HPDE6-E6E7 (cell line): Measurements from ENCODE around the gene CHMP1B.
"Not testable (repeated sequence)": the region's sequence is repeated elsewhere in the genome, so short reads cannot be mapped to it uniquely, and the experiment has no call there.

Experiments used
- DNase-seq: peaks from one replicate; pipeline ENCODE4 v3.0.0; 2011; ENCODE audit warnings: missing footprints; ENCODE audit errors: extremely low spot score

The CHMP1B gene

DNA sequence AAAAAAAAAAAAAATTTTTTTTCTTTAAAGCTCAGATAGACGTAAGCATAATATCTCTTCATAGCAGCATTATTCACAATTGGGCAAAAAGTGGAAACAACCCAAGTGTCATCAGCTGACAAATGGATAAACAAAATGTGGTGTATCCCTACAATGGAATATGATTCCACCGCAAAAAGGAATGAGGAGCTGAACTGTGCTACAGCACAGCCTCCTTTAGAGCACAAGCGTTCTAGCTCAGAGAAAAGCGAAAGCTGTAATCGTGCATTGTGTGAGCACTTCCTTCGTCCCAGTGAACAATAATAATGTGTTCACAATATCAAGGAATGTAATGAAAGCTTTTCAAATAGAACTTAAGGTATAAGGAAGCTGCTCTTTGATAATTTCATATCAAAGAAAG, 11.7 kb upstream of the CHMP1B start:
- no peak for DNase-seq

- DNase-seq: no peak
Observed at GRCh38 chr18:11840493-11840892, 10.7 kb upstream of the CHMP1B start.

GRCh38 chr18:11842562-11842961, 8.7 kb upstream of the CHMP1B start:
- DNase-seq: no peak

DNA sequence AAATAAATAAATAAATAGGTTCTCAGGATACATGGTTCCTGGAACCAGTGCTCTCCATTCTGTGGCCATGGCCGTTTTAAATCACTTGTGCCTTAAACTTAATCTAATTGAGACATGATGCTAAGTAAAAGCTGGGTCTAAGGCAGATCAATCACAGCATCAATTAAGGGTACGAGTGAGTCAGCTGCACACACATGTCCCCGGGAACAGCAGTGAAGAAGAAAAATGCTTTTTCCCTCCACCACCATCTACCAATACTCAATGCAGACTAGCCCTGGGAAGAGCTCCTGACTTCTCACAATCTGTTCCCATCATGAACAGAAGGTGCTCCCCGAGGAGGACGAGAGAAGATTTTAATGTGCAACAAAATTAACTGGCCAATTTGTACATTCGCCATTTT, 6.8 kb upstream of the CHMP1B start:
- DNase-seq: no peak

- DNase-seq: no peak
Observed at GRCh38 chr18:11845654-11846053, 5.6 kb upstream of the CHMP1B start.

- no peak for DNase-seq
Observed at GRCh38 chr18:11847811-11848210, 3.4 kb upstream of the CHMP1B start.

DNA sequence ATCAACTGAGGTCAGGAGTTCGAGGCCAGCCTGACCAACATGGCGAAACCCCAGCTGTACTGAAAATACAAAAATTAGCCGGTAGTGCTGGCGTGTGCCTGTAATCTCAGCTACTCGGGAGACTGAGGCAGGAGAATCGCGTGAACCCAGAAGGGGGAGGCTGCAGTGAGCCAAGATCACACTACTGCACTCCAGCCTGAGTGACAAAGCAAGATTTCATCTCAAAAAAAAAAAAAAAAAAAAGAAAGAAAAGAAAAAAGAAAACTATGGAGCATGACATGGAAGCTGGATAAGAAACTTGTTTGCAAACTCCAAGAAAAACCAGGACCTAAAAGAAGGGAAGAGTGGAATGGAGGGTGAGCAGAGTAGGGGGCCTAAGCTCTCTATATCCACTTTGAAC, 1.9 kb upstream of the CHMP1B start:
- DNase-seq: no peak

DNA sequence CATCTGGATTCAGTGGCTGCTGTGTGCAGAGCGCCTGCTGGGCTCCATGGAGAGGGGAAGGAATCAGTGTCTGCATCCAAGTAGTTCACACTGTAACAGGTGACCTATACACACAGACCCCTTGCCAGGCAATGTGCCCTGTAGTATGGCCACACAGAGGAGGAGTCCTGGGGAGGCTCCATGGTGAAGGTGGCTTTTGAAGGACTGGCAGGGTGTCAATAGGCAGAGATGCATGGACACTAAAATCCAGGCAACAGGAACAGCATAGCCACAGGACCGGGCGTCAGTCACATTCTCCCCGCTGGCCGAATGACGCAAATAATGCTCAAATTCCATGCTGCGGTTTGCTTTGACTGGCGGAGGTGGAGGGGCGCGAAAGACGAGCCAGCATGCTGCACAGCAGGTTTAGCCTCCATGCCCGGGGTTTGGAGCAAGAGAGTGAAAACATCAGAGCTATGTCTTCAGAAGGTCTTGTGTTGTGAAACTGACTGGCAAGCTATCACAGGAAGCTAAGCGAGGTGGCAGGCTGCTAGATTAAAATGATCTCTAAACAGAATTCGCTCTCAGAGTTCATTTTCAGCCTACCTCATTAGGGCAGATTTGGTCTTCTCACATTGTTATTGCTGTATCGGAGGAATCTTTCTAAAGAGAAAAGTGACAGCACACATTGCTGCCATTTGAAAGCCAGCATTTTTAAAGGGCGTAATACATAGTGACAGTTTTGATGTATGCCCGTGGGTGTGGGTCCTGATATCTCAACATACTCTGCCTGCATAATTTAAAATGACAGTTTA, 1.2 kb upstream of the CHMP1B start:
- peak; percentile 58 for DNase-seq

GRCh38 chr18:11850821-11851145, 430 bp upstream of the CHMP1B start:
- DNase-seq: no peak

DNA sequence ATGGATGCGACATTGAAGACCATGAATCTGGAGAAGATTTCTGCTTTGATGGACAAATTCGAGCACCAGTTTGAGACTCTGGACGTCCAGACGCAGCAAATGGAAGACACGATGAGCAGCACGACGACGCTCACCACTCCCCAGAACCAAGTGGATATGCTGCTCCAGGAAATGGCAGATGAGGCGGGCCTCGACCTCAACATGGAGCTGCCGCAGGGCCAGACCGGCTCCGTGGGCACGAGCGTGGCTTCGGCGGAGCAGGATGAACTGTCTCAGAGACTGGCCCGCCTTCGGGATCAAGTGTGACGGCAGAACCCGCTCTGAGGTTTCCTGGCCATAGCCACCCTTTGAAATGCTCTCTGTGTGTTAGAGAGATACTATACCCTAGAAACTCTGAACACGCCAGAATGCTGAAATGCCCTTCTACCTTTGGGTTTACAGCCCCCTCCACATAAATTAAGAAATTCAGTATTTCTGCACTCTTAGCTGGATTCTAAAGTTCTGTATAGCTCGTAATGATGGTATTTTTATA, 659 bp downstream of the CHMP1B start:
- no peak for DNase-seq

DNA sequence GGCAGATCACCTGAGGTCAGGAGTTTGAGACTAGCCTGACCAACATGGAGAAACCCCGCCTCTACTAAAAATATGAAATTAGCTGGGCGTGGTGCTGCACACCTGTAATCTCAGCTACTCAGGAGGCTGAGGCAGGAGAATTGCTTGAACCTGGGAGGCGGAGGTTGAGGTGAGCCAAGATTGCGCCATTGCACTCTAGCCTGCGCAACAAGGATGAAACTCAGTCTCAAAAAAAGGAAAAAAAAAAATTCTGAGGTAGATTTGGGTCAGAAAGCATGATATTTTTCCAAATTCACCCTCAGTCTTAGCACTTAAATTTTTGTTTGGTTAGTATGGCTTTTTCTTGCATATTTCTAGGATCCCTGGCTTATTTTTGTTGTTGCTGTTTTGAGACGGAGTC, 3.3 kb downstream of the CHMP1B start:
- not testable (repeated sequence) for DNase-seq

GRCh38 chr18:11857177-11857887, 6.1 kb downstream of the CHMP1B start:
- DNase-seq: peak; percentile 90

- DNase-seq: no peak
Observed at GRCh38 chr18:11859282-11859830, 8.1 kb downstream of the CHMP1B start.

DNA sequence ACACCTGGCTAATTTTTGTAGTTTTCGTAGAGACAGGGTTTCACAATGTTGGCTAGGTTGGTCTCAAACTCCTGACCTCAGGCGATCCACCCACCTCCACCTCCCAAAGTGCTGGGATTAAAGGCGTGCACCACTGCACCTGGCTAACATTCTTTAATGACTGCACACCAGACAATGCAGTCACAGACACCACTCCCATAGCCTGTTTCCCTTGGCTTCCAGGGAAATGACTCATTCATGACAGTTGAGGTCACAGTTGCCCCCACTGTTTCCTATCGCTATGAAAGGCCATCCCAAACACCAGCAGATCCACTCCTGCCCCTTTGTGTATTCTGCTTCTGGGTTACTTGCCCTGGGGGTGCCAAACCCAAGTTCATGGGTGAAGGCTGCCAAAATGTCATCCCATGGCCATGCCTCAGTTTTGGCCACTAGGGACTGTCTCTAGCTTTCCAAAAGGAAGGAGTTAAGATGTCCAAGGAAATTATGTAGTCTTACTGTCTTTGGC, 8.7 kb downstream of the CHMP1B start:
- peak; percentile 89 for DNase-seq

GRCh38 chr18:11860594-11861450, 9.6 kb downstream of the CHMP1B start:
- DNase-seq: no peak

DNA sequence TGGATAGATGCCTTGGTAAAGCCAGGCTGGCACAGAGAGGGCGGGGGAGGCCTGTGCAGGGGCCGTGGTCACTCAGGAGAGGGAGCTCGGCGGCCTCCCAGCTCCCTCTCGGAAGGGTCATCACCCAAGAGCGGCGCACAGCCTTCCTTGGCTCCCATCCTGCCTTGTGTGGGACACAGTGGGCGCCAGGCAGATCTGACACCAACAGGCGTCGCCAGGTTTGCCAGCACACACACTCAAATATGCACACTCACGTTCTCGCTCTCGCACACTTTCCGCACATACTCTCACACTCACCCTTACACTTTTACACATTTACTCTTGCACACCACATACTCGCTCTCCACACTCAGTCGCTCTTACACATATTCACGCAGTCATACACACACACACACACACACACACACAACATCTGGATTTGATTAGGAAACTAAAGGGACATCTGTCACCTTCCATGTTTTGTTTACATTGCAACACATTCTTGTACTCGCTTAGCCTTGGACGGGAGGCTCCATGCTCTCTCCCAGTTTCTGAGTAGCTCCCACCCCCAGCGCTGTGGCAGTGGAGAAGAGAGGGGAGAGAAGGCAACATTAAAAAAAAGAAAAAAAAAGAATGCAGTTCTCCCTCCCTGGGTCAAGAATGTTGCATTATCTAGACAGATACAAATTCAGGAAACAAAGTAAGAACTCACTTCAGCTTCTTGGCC, 10.5 kb downstream of the CHMP1B start:
- DNase-seq: no peak

- no peak for DNase-seq
Observed at GRCh38 chr18:11862468-11863137, 11.4 kb downstream of the CHMP1B start.

DNA sequence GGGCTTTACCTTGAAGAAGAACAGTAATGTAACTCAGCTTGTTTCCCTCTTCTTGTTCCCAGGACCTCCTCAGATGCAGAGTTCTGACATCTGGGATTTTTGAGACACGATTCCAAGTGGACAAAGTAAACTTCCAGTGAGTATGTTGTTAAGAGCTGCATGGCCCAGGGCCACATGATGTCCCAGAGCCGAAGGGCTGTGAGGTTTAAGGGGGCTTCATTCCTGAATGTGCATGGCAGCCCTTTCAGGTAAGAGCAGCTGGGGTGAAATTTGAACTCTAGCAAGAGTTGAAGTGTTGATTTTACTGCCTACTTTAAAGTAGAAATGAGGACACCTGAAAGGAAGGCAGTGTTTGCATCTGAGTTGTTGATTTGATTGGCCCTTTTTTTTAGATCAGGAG, 13.3 kb downstream of the CHMP1B start:
- DNase-seq: no peak

- DNase-seq: no peak
Observed at GRCh38 chr18:11865071-11865470, 13.9 kb downstream of the CHMP1B start.

DNA sequence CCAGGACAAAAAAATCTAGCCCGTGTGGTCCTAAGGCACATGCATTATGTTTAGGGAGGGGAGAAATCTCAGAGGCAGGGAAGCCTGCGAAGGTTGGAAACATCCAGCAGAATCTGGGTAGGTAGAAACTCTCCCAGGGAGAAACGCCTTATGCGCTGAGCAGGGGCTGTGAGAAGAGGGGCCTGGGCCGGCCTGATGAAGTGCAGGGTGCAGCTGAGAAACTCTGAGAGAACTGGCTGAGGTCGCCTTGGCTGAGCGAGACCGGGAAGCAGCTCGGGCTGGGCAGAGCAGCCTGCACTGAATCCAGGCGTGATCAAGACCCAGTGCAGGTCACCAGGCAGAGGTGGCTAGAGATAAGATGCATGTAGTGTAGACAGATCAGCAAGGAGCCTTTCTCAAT, 15.1 kb downstream of the CHMP1B start:
- DNase-seq: no peak

- DNase-seq: no peak
Observed at GRCh38 chr18:11866764-11867163, 15.6 kb downstream of the CHMP1B start.
